HG02938 (cell line): ENCODE measurements around the gene EPHX1.
"Not testable (repeated sequence)": the region's sequence is repeated elsewhere in the genome, so short reads cannot be mapped to it uniquely, and the experiment has no call there.

ENCODE experiments used
- ATAC-seq: cut with Tn5 transposase; IDR thresholded peaks from one replicate; pipeline ENCODE4 v1.9.1; 2021; ENCODE audit warnings: mild to moderate bottlenecking, moderate library complexity; ENCODE audit not compliant: unreplicated experiment

The EPHX1 gene

DNA sequence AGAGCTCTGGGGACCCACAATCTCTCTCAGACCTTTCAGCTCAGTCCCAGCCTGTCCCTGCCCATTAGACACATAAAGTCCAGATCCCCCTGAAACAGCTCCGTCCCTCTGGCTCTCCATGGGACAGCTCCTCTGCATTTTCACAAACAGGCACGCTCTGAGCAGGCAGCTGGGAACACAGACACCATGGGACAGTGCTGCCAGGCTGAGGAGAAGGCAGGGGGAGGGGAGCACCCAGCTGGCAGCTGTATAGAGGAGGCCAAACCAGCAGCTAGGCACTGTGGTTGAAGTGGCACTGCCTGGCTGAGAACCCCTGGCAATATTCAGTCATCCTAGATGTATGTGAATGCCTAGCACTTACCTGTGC is 70.3 kb downstream of the EPHX1 start:
- ATAC-seq, result no peak

DNA sequence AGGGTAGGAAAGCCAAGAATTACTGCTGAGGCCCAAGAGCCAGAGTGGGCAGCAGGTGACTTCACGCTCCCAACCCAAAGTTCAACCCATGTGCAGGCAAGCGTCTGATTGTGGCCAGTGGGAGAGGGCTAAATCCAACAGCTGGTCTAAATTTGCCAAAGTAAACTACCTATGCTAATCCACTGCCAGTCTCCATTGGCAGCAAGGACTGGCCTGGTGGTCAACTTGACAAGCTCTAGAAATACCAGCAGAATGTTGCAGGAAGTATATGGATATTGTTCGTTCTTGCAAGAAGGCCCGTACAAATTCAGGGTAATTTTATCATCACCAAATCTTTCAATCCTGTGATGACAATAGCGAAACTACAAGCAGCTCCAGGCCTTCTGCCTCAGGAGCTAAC is 70.7 kb downstream of the EPHX1 start:
- ATAC-seq, result no peak

DNA sequence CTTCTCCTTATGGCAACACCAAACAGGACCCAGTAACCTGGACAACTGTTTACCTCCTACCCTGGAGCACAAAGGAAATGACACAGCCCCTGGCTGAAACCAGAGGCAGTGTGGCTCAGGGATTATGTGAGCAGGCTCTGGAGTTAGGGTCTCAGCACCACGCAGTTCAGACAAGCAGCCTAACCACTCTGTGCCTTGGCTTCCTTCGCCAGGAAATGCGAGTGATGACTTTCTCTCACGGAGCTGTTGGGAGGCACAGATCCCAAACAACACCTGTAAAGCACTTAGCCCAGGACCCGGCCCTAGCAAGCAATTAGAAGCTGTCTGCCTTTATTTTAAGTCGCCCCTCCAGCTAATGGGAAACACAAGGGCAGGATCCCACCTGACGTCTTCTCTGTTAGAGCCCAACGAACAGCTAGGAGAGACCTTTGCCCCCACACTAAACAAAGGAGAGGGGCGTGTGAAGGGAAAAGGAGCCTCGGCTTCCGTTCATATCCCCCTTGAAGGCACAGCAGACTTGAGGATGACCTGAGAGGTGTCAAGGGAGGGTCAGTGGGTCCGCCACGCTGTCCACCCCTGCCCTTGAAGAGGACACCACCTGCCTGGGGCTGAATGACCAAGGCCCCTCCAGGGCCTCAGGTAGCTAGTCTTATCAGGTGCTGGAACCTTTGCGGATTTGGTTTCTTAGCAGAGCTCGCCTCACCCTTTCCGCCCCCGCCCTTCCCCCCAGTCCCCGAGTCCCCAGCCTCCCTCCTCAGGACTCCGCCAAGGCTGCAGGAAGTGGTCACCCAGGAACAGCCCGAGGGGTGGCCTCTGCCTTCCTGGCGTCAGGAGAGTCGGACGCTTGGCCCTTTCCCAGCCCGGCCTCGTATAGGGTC is 71.4 kb downstream of the EPHX1 start:
- ATAC-seq, result no peak

DNA sequence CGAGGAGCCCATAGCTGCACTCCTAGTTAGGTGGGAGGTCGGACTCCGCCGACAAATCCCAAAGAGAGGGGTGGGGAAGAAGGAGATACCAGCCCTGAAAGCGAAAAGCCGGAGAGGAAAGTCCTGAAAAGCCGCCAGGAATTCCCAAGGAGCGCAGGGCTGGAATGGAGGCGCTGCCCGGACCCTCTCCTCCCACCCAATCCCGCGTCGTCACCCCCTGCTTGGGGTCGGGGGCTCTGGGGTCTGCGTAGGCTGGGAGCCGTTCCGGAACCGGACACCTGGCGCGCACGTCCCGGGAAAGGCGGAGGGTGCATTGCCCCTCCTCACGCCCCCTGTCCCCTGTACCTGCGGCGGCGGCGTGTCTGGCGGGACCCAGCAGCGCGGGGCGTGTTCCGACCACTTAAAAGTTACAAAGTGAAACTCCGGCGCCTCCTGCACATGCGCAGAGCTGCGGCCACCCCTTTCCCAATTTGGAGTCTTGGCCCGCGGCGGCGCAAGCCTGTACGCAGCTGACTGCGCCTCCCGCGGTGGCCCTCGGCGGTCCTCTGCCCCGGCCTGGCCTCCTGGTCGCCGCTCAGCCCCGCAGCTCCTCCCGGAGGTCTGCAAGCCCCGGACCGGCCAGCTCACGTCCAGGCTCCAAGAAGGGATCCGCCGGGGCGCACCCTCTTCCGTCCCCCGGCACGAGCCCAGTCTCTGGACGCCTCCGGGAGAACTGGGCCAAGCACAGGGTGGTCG is 72.2 kb downstream of the EPHX1 start, which contains the start of gene TMEM63A:
Gene TMEM63A, minus strand, starts transcription at position 422 of the 735 bp plus-strand sequence. CDS start 4,800 bp downstream, outside the sequence.
- peak; percentile 71 for ATAC-seq

DNA sequence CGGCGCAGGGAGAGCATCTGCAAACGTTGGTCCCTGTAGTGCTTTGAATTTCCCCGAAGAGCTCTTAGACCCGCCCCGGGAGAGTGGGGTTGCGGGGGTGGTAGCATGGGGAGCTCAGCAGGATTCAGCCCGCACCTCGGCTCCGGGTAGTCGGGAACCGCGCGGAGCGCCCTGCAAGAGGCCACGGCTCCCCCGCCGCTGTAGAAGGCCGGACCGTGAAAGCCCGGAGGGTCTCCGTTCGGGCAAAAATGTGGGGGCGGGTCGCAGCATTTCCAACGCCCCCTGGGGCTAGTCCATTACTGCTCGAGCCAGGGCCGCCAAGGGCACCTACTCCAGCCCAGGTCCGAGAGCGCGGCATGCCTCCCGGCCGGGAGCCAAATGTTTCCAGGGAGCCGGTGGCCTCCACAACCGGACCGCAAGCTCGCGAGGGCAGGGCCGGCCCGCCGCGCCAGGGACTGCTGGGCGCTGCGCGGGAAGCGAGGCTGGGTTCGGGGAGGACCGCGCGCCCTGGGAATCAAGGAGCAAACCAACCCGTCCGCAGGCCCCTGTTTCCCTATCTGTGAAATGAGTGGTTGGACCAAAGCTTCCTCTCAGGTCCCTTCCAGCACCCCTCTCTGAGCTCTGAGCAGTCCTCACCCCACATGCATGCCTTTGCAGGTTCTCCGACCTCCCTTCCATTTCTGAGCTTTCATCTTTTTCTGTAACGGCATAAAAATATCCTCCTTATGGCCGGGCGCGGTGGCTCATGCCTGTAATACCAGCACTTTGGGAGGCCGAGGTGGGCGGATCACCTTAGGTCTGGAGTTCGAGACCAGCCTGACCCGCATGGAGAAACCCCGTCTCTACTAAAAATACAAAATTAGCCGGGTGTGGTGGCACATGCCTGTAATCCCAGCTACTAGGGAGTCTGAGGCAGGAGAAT is 73.0 kb downstream of the EPHX1 start:
- ATAC-seq, result peak; percentile 21

DNA sequence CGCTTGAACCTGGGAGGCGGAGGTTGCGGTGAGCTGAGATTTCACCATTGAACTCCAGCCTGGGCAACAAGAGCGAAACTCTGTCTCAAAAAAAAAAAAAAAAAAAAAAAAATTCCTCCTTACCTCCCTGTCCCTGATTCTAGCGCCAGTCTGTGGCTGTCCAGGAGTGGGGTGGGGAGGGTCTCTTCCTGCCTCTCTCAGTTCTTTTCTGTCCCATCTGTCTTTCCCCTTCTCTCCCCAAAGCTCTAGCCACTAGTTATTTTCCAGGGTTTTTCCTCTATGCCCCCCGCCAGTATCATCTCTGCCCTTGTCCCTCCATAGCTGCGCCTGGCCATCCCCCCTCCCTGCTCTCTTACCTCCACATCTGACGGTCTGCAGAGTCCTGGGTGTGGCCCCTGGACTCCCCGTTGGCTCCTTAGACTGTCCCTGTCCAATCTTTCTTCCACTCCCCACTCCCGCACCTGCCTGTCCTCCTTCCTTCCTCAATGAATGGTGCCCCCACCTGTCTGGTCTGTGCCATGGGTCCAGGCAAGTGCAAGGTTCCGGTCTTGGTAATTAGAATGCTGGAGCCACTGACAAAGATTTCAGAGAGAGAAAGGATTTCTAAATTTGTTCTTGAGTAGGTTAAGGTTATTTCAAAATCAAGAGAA is 73.8 kb downstream of the EPHX1 start:
- no peak for ATAC-seq

DNA sequence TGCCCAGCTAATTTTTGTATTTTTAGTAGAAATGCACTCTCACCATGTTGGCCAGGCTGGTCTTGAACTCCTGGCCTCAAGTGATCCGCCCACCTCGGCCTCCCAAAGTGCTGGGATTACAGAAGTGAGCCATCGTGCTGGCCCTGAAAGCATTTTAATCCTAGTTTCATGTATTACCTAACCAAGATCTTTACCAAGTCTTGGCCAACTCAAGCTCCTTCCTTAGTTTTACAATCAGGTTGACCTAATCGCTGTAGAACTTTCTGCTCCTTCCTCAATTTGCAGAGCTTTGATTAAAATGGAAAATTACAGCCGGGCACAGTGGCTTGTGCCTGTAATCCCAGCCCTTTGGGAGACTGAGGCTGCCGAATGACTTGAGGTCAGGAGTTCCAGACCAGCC is 75.4 kb downstream of the EPHX1 start:
- no peak for ATAC-seq

DNA sequence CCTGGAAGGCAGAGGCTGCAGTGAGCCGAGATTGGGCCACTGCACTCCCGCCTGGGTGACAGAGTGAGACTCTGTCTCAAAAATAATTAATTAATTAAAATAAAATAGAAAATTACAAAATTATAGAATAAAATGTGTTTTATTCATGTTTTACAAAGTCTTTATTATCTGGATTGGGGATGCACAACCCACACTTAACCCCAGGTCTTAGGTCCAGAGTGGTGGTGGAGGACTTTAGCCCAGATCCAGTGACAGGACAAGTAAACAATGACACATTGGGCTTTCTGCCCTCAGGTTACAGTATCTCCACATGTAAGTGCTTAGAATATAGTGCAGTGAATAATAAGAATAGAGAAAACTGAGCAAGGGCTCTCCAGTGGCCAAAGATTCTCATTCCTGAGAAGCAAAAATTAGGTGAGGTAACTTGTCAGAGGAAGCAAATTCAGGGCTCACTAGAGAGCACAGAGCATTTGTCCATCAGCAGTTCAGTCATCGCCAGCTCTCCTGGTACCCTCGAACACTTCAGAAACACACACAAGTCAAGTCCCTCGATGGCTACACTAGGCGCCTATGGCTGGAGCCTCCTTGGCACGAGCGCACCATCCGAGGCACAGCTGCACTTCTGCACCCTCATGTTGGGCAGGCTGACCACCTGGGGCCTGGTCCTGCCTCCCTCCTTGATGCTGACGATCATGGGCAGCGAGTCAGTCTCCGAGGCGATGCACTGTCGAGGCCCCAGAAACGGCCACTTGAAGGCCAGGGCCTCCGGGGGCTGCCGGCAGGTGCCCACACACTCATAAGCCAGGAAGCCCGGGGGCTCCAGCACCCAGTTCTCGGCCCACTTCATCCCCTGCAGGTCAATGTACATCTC is 76.5 kb downstream of the EPHX1 start:
- no peak for ATAC-seq

DNA sequence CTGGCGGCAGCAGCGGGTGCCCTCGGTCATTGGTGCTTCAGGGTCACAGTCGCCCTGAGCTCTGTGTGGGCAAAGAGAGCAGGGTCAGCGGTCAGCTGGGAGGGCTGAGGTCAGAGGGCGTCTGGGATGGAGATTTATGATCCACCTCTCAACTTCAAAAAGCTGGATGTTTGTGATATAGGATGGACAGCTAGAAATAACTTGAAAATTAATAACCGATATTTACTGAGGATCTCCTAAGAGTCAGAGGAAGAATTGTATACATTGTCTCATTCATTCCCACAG is 77.0 kb downstream of the EPHX1 start:
- ATAC-seq, result no peak

DNA sequence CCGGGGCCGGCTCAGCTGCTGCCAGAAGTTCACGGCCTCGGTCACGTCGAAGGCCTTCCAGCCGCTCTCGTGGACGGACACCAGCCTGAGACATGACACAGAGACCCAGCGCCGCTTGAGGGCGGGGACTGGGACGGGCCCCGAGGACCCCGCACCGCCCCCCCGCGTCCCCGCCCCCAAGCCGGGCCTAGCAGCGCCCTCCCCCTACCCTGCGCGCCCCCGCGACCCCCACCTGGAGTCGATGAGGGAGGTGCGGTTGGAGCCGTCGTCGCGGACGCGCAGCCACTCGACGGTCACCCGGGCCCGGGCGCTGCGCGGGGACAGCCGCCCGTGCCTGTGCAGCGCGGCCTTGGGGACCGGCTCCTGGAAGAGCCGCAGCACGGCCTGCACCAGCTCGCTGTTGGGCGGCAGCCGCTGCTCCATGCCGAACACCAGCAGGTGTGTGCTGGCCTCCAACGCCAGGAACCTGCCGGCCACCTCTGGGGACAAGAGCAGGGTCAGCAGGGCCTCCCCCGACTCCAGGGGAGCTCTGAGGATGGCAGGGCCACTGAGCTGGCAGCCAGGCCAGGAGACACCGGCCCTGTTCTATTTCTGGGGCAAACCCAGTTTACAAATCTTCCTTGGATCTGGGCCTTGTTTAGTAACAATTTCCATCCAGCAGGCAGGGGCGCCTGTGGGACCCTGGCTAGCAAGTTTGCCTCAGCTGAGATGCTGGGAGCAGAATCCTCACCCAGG is 77.8 kb downstream of the EPHX1 start:
- ATAC-seq, result not testable (repeated sequence)

DNA sequence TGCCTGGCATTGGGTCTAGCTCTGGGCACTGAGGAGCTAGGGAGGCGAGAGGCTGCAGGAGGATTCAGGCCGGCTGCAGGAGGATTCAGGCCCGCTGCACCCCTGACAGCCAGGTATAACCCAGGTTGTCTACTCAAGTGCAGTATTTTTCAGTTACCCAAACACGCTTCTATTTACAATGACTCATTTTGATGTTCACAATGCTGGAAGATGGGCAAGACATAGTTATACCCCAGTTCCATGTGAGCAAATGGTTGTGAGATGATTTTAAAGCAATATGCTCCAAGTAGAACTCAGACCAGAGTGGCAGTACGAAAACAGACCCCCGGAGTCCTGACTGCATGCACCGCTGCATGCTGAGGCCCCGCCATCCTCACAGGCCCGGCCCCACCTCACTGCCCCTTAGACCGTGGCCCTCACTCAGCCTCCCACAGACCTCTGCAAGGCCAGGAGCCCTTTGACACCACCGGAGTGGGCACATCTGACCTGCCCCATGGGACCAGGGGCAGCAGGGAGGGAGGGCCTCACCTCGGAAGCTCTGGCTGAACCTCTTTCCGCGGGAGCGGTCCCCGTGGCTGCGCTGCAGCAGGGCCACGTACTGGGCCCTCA is 78.5 kb downstream of the EPHX1 start:
- no peak for ATAC-seq

DNA sequence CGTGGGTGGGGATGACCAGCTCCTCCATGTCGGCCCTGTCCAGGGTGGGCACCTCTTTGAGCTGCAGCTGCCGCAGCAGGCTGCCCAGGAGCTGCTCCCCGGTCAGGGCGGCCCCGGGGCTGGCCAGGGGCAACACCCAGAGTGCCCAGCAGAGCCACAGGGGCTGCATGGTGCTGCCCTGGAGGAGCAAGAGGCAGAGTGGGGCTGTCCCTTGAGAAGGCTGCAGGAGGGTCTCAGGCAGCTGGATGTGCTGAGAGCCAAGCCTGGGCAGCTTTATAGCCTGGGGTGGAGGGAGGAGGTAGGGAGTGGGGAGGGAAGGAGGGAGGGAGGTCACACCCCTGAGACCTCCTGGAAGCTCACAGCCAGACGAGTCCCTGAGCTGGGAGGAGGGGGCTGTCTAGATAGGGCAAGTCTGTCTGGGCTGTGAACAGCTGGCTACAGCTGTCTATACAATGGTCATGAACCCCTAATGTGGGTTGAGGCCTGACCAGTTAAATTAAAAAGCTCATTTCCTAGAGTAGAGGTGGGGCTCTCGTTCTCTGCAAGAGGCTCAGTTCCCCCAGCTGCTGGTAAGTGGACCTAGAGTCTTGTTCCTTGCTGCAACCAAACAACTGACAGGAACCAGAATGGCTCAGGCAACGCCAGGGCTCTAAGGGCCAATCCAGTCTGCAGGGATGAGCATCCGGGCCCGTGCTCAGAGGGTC is 79.1 kb downstream of the EPHX1 start, which contains the start of gene LEFTY1:
Gene LEFTY1, minus strand, starts transcription at position 249 of the 704 bp plus-strand sequence. Its CDS starts 80 bp downstream, at position 169.
- no peak for ATAC-seq

DNA sequence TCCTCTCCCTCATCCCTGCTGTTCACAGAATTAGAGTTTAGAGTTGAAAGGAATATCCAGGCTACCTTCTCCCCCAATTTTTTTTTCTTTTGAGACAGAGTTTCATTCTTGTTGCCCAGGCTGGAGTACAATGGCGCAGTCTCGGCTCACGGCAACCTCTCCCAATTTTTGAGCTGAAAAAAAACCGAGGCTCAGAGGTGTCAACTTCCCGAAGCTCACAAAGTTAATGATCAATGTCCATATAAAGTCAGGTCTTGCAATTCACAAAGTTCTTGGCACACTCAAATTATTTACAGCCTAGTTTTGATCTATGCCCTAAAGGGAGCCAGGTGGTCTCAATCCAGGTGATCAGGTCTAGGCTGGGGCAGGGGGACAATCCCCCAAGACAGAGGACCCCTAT is 79.8 kb downstream of the EPHX1 start:
- no peak for ATAC-seq

DNA sequence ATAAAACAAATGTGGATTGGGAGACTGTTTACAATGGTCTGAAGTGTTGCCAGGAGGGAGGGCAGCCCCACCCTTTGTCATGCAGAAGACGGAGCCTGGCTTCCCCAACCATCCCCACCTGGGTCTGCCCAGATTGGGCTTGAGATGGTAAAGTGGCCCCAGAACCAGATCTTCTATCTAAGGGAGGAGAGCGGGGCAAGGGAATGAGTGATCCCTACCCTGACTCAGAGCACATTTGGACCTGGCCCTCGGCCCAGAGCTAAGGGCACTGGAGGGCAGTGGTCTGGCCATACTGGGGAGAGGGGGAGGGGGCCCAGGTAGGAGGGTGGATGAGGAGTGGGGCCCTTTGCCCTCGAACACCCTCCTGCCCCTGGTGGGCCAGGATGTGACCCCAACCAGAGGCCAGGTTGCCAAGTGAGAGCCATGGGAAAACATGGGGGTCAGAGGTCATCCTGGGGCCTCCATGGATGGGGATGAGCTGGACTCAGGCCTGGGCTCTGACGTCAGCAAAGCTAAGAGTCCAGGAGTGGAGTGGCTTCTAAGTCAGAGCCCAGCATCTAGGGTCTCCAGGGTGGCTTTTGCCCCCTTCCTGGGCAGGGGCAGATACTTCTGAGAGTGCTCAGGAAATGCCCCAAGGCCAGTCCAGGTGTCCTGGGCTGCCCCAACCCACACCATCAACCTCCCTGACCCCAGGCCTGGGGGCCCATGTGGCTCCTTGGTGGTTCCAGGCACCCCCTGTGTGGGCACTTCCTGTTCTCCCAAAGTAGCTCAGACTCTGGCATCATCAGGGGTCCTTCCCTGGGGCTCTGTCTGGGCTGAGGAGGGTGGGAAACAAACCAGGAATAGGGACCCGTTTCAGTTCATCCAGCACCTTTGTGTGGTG is 80.7 kb downstream of the EPHX1 start:
- no peak for ATAC-seq

DNA sequence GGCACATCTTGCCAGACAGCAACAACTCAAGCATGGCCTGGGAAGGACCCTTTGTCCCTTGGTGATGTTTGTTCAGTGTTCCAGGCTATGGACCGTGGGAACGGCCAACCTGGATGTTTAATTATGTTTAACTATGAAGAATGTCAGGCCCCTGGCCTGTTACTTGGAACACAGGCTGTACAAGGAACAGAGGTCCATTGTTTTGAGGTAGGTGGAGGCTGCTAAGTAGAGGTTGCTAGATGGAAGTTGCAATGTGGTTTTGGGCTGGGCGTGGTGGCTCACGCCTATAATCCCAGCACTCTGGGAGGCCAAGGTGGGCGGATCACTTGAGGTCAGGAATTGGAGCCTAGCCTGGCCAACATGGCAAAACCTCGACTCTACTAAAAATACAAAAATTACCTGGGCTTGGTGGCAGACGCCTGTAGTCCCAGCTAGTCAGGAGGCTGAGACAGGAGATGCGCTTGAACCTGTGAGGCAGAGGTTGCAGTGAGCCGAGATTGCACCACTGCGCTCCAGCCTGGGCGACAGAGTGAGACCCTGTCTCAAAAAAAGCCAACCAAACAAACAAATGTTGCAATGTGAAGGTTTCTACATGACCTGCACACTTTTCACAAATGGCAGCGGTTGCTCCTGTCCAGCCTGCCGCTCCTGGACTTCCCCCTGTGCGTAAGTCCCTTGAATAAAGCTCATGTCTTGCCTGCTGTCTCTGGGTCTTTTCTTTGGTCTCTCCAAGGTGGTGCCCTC is 81.5 kb downstream of the EPHX1 start:
- no peak for ATAC-seq

DNA sequence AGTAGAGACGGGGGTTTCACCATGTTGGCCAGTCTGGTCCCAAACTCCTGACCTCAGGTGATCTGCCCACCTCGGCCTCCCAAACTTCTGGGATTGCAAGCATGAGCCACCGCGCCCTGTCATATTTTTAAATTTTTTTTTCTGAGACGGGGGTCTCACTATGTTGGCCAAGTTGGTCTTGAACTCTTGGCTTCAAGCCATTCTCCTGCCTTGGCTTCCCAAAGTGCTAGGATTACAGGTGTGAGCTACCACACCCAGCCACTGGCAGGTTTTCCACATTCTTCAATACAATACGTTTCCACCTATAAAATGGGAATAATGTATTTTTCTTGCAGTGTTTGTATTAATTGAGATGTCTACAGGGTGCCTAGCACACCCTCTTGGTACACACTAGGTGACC is 82.4 kb downstream of the EPHX1 start:
- no peak for ATAC-seq
